NB4 (cell line): Measurements from ENCODE around the gene DOK6.
A peak's percentile ranks its signal among the peaks of the same experiment; 100 is the strongest.

Experiments
- POLR2A ChIP-seq: IDR thresholded peaks from 2 replicates; pipeline ENCODE4 v1.6.1; 2011; ENCODE audit warnings: mild to moderate bottlenecking; ENCODE audit not compliant: insufficient read length; ENCODE audit errors: extremely low read depth
- TF ChIP-seq, protein P1 (sequence below): IDR thresholded peaks from one replicate; pipeline ENCODE4 v1.5.1; 2012; ENCODE audit warnings: low read depth, low read length

DNA sequence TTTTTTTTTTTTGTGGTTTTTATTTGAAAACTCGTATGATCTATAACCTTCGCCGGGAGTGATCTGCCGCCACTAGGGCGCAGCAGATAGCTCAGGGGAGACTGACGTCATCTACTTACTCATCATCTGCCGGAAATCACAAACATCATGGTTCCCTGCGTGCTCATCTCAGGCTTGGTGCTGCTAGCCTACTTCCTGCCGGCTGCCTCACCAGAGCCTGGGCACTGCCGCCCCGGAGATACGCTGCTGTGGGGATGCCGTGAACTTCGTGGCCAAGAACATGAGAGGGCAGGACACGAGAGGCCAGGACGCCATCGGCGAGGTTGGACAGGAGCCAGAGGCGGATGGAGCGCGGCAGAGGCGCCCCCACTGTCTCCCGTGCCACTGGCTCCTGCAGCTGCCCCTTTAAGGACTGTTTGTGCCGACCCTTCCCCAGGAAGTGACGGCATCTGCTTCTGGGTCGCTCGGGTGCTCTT, 68.8 kb downstream of the DOK6 start:
- TF ChIP-seq, protein P1, sequence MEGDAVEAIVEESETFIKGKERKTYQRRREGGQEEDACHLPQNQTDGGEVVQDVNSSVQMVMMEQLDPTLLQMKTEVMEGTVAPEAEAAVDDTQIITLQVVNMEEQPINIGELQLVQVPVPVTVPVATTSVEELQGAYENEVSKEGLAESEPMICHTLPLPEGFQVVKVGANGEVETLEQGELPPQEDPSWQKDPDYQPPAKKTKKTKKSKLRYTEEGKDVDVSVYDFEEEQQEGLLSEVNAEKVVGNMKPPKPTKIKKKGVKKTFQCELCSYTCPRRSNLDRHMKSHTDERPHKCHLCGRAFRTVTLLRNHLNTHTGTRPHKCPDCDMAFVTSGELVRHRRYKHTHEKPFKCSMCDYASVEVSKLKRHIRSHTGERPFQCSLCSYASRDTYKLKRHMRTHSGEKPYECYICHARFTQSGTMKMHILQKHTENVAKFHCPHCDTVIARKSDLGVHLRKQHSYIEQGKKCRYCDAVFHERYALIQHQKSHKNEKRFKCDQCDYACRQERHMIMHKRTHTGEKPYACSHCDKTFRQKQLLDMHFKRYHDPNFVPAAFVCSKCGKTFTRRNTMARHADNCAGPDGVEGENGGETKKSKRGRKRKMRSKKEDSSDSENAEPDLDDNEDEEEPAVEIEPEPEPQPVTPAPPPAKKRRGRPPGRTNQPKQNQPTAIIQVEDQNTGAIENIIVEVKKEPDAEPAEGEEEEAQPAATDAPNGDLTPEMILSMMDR, result peak; percentile 49
- no peak for TF ChIP-seq POLR2A
